OCI-LY3 (cell line): ENCODE results near the gene FTSJ3.

Source experiments
- CTCF ChIP-seq: fragments of 200-600, 300-600 bp; sonication (generic); IDR thresholded peaks from 2 replicates; pipeline ENCODE4 v1.5.1; 2014; ENCODE audit warnings: antibody characterized with exemption, low read length, low read depth
- EZH2phosphoT487 ChIP-seq: fragments of 200-600 bp; shearing (Covaris generic); IDR thresholded peaks from 2 replicates; pipeline ENCODE4 v1.6.1; 2018; ENCODE audit warnings: antibody characterized with exemption, mixed run types, low read depth

GRCh38 chr17:63822537-63822936, 4.9 kb downstream of the FTSJ3 start:
- TF ChIP-seq CTCF (no peak), EZH2phosphoT487 (no peak)
